IMR-90 (cell line): ENCODE results near the gene ZBED4. TPM values are rescaled to one million over a fixed set of nuclear protein-coding genes. Genes with fewer than 3 reads are reported as not detected.
A peak's percentile ranks its signal among the peaks of the same experiment; 100 is the strongest.

ENCODE experiments used
- ATAC-seq: fragments of 200-7000 bp; cut with Tn5 transposase; 2 replicates; pipeline ENCODE4 v1.9.1; 2020; ENCODE audit warnings: low read depth, mild to moderate bottlenecking, moderate library complexity
- BruUV-seq: library from RNA; stranded (reverse); fragments of 400-500 nt; replicated peaks from 2 replicates; lab custom pipeline; 2021; lab: Mats Ljungman, UMichigan
- CTCF ChIA-PET: fragments of 300-600 bp; formaldehyde crosslinking; extraction: SDS; loops from one replicate; lab custom pipeline; 2021; ENCODE audit warnings: antibody characterized with exemption; lab: Yijun Ruan, JAX
- POLR2A ChIA-PET: fragments of 300-600 bp; sonication (Branson Sonifier 250); formaldehyde crosslinking; loops from one replicate; lab custom pipeline; 2022; ENCODE audit warnings: antibody characterized with exemption; ENCODE audit not compliant: unreplicated experiment; lab: Charles Lee
- DNase-seq: peaks from one replicate; pipeline ENCODE4 v3.0.0; 2013
- H2AFZ ChIP-seq: replicated peaks from 2 replicates; pipeline ENCODE3; 2013; ENCODE audit warnings: low read length, mild to moderate bottlenecking; ENCODE audit not compliant: poor library complexity
- H2AK5ac ChIP-seq: 2 replicates; pipeline ENCODE4 v1.6.1; 2013; ENCODE audit warnings: low read depth, low read length, inconsistent platforms
- H2AK9ac ChIP-seq: replicated peaks from 2 replicates; pipeline ENCODE3; 2013; ENCODE audit warnings: mild to moderate bottlenecking, low read depth, low read length, moderate library complexity; ENCODE audit not compliant: poor library complexity
- H2BK120ac ChIP-seq: 2 replicates; pipeline ENCODE4 v1.6.1; 2013; ENCODE audit warnings: low read depth, low read length, inconsistent platforms
- H2BK15ac ChIP-seq: 3 replicates; pipeline ENCODE4 v1.6.1; 2013; ENCODE audit warnings: low read depth, low read length, inconsistent platforms
- H2BK20ac ChIP-seq: 2 replicates; pipeline ENCODE4 v1.6.1; 2013; ENCODE audit warnings: low read depth, mild to moderate bottlenecking, inconsistent platforms, low read length, moderate library complexity
- H2BK5ac ChIP-seq: 2 replicates; pipeline ENCODE4 v1.6.1; 2013; ENCODE audit warnings: mild to moderate bottlenecking, low read depth, low read length, inconsistent platforms; ENCODE audit not compliant: poor library complexity, severe bottlenecking
- H3K14ac ChIP-seq: replicated peaks from 2 replicates; pipeline ENCODE4 v1.6.1; 2013; ENCODE audit warnings: low read depth, low read length, inconsistent platforms
- H3K18ac ChIP-seq: 2 replicates; pipeline ENCODE4 v1.6.1; 2013; ENCODE audit warnings: low read depth, low read length, control low read depth
- H3K23ac ChIP-seq: 2 replicates; pipeline ENCODE4 v1.6.1; 2013; ENCODE audit warnings: low read depth, low read length, inconsistent platforms
- H3K27ac ChIP-seq: 2 replicates; pipeline ENCODE4 v1.5.1; 2013; ENCODE audit warnings: mild to moderate bottlenecking, control low read depth, low read length; ENCODE audit not compliant: insufficient read depth
- H3K27me3 ChIP-seq: 2 replicates; pipeline ENCODE4 v1.6.1; 2013; ENCODE audit warnings: low read length; ENCODE audit not compliant: control insufficient read depth, insufficient read depth
- H3K36me3 ChIP-seq: 2 replicates; pipeline ENCODE4 v1.6.1; 2013; ENCODE audit warnings: low read length, mixed read lengths; ENCODE audit not compliant: control insufficient read depth, insufficient read depth
- H3K4ac ChIP-seq: 2 replicates; pipeline ENCODE4 v1.6.1; 2013; ENCODE audit warnings: low read depth, low read length, inconsistent platforms
- H3K4me1 ChIP-seq: 2 replicates; pipeline ENCODE4 v1.6.1; 2013; ENCODE audit warnings: low read length, mixed read lengths; ENCODE audit not compliant: control insufficient read depth, insufficient read depth
- H3K4me2 ChIP-seq: 2 replicates; pipeline ENCODE4 v1.6.1; 2013; ENCODE audit warnings: low read depth, mild to moderate bottlenecking, control low read depth, low read length, moderate library complexity
- H3K4me3 ChIP-seq: 2 replicates; pipeline ENCODE4 v1.5.1; 2013; ENCODE audit warnings: low read depth, mild to moderate bottlenecking, control low read depth, low read length, moderate library complexity; ENCODE audit not compliant: insufficient read depth
- H3K56ac ChIP-seq: 2 replicates; pipeline ENCODE4 v1.6.1; 2013; ENCODE audit warnings: low read length, inconsistent platforms; ENCODE audit not compliant: insufficient read depth; ENCODE audit errors: extremely low read depth
- H3K79me1 ChIP-seq, 2 experiments: 2 replicates each; pipeline ENCODE4 v1.6.1; 2013; ENCODE audit warnings: low read length in 2 of 2, inconsistent platforms in 1 of 2, low read depth in 1 of 2
- H3K9ac ChIP-seq: 2 replicates; pipeline ENCODE4 v1.6.1; 2013; ENCODE audit warnings: low read depth, low read length, control low read depth
- H3K9me1 ChIP-seq: 2 replicates; pipeline ENCODE4 v1.6.1; 2013; ENCODE audit warnings: low read length, inconsistent platforms; ENCODE audit not compliant: insufficient read depth
- H3K9me3 ChIP-seq: 2 replicates; pipeline ENCODE4 v1.6.1; 2013; ENCODE audit warnings: low read length; ENCODE audit not compliant: control insufficient read depth, insufficient read depth
- H4K20me1 ChIP-seq: 2 replicates; pipeline ENCODE4 v1.6.1; 2013; ENCODE audit warnings: low read length, inconsistent platforms; ENCODE audit not compliant: insufficient read depth
- H4K5ac ChIP-seq: 2 replicates; pipeline ENCODE4 v1.6.1; 2013; ENCODE audit warnings: mild to moderate bottlenecking, low read depth, low read length, control low read depth
- H4K8ac ChIP-seq, 2 experiments: 2 replicates each; pipeline ENCODE4 v1.6.1; 2013; ENCODE audit warnings: low read depth in 2 of 2, low read length in 2 of 2, control low read depth in 1 of 2, inconsistent platforms in 1 of 2
- H4K91ac ChIP-seq: 2 replicates; pipeline ENCODE4 v1.6.1; 2013; ENCODE audit warnings: low read depth, low read length, inconsistent platforms; ENCODE audit not compliant: insufficient read depth
- BHLHE40 ChIP-seq: fragments of 150-350 bp; IDR thresholded peaks from 2 replicates; pipeline ENCODE4 v1.6.1; 2016; ENCODE audit warnings: mild to moderate bottlenecking, low read depth, low read length
- CEBPB ChIP-seq: IDR thresholded peaks from 2 replicates; pipeline ENCODE4 v1.6.1; 2012; ENCODE audit warnings: low read depth, low read length, improper control_type of control experiment
- CHD1 ChIP-seq: IDR thresholded peaks from 2 replicates; pipeline ENCODE4 v1.6.1; 2012; ENCODE audit warnings: low read depth, low read length, improper control_type of control experiment
- MAFK ChIP-seq: IDR thresholded peaks from 2 replicates; pipeline ENCODE4 v1.6.1; 2012; ENCODE audit warnings: low read depth, low read length, improper control_type of control experiment
- MAZ ChIP-seq: IDR thresholded peaks from 2 replicates; pipeline ENCODE4 v1.6.1; 2012; ENCODE audit warnings: low read depth, mild to moderate bottlenecking, low read length, improper control_type of control experiment, moderate library complexity, borderline replicate concordance
- MXI1 ChIP-seq: IDR thresholded peaks from 2 replicates; pipeline ENCODE4 v1.6.1; 2012; ENCODE audit warnings: low read depth, mild to moderate bottlenecking, low read length, moderate library complexity, borderline replicate concordance
- POLR2A ChIP-seq: IDR thresholded peaks from 2 replicates; pipeline ENCODE4 v1.6.1; 2012; ENCODE audit warnings: mild to moderate bottlenecking, low read depth, low read length
- RAD21 ChIP-seq: IDR thresholded peaks from 2 replicates; pipeline ENCODE4 v1.6.1; 2012; ENCODE audit warnings: low read length, improper control_type of control experiment
- RFX5 ChIP-seq: IDR thresholded peaks from 2 replicates; pipeline ENCODE4 v1.8.0; 2012; ENCODE audit warnings: low read depth, mild to moderate bottlenecking, low read length, moderate library complexity
- SMC3 ChIP-seq: fragments of 150-350 bp; IDR thresholded peaks from 2 replicates; pipeline ENCODE4 v1.6.1; 2016; ENCODE audit warnings: low read depth, mild to moderate bottlenecking, antibody characterized with exemption, low read length, moderate library complexity
- WGBS, 2 experiments: methylation state at CpG; one replicate each; pipeline versions ENCODE4 v1.1.5 to v1.1.7; 2013; ENCODE audit warnings: missing lambda C conversion rate in 2 of 2; ENCODE audit not compliant: insufficient read length in 1 of 2; ENCODE audit errors: extremely low coverage in 2 of 2; 5-methylcytosine and 5-hydroxymethylcytosine counted together
- dilution Hi-C: fragments of 300-500 bp; cut with HindIII; formaldehyde crosslinking; loops from one replicate; pipeline ENCODE4 v1.14.3; 2018; ENCODE audit warnings: low sequenced_read_pairs; ENCODE audit not compliant: unreplicated experiment
- in situ Hi-C: fragments of 300-500 bp; cut with MboI; formaldehyde crosslinking; loops from 3 replicates; pipeline ENCODE4 v1.14.3; 2019; ENCODE audit warnings: low sequenced_read_pairs, inconsistent platforms, mixed read lengths
- intact Hi-C: fragments of 100-400 bp; cut with micrococcal nuclease; formaldehyde crosslinking; loops from 2 replicates; pipeline ENCODE4 v1.10.0; 2022
- polyA plus RNA-seq, 3 experiments: library from polyadenylated mRNA; depleted of rRNA; stranded (reverse); fragments of >200 nt; gene quantifications; 2 replicates each; pipeline ENCODE4 v1.2.3, GENCODE V29; 2012; ENCODE audit warnings: low replicate concordance in 1 of 3
- total RNA-seq: library from RNA; depleted of rRNA; stranded (reverse); fragments of >200 nt; gene quantifications from 2 replicates; pipeline ENCODE4 v1.2.3, GENCODE V29; 2012
- TF ChIP-seq, protein P1 (sequence below): fragments of 150-350 bp; IDR thresholded peaks from 2 replicates; pipeline ENCODE4 v1.6.1; 2017; ENCODE audit warnings: mild to moderate bottlenecking, antibody characterized with exemption, low read length, low read depth
- TF ChIP-seq, protein P2 (sequence below): conservative IDR thresholded peaks from 2 replicates; pipeline ENCODE4 v1.5.1; 2012; ENCODE audit warnings: mild to moderate bottlenecking, low read depth, low read length, improper control_type of control experiment

ZBED4 gene
- total and polyA plus RNA-seq, 2 of the 4 experiments (the other 2 are of a cell fraction): 9.3 to 10.5 TPM

DNA sequence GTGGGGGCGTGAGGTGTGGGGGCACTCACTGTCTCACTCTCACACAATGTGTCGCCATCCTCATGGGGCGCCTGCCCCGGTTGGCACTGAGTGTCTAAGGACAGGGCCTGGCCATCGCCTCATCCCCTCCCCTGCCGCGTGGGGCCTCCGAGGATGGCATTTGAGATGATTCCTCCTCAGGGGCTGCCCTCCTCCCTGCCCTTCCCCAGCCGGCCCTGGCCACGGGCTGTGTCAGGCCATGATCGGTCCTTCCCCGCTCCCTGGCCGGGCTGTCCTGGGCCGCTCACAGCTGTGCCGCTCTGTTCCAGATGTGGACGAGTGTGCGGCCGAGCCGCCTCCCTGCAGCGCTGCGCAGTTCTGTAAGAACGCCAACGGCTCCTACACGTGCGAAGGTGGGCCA is 69.3 kb downstream of the ZBED4 start (continued):
- TF ChIP-seq, protein P1, sequence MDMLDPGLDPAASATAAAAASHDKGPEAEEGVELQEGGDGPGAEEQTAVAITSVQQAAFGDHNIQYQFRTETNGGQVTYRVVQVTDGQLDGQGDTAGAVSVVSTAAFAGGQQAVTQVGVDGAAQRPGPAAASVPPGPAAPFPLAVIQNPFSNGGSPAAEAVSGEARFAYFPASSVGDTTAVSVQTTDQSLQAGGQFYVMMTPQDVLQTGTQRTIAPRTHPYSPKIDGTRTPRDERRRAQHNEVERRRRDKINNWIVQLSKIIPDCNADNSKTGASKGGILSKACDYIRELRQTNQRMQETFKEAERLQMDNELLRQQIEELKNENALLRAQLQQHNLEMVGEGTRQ: no peak
- TF ChIP-seq RFX5 (no peak), CHD1 (no peak)

DNA sequence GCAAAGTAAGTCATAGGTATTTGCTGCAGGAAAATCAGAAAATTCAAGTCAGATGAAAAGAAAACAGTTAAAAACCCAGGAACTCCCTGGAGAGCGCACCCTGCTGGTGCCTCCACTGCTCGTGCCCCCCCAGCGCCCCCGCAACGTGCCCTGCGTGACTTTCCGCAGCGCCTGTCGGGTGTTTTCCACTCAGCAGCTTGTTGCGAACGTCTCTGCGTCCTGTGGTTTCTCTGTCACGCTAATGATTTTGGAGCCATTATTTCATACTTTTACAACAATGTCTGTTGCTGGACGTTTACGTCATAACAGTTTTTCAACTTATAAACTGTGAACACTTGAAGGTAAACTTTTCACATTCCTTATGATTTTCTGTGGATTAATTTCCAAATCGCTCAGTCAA is 69.8 kb downstream of the ZBED4 start:
- H3K4ac ChIP-seq: peak overlapping the region; percentile 54; the same call in 1 of the 2 replicates
- H2AFZ ChIP-seq: peak overlapping the region; percentile 61
- H3K4me1 ChIP-seq: peaks cover 16% of the 10 kb centered on the region
- H2AK9ac ChIP-seq: no peak overlapping the region
- H3K14ac ChIP-seq: no peak overlapping the region
- H3K9me3 ChIP-seq: no peaks in the 10 kb centered on the region
- H4K8ac ChIP-seq: peak overlapping the region; percentile 30 to 81; a peak in 3 of 4 replicates
- peak overlapping the region; percentile 59 for H3K4me2 ChIP-seq
- no peaks in the 10 kb centered on the region for H3K27me3 ChIP-seq
- H3K9me1 ChIP-seq: peaks cover 4% of the 10 kb centered on the region; the same call in 1 of the 2 replicates
- dilution Hi-C loops (no loop called here), intact Hi-C loops (no loop called here), in situ Hi-C loops (loop anchor here (25.0 kb wide), 1 partner anchor 111 kb away; no protein-coding TSS in a partner anchor)
- H3K79me1 ChIP-seq: peaks cover 17 to 24% of the 10 kb centered on the region in 2 experiments
- H2AK5ac ChIP-seq: no peak overlapping the region; the same call in 1 of the 2 replicates
- H2BK15ac ChIP-seq: no peak overlapping the region
- ChIA-PET CTCF (no interaction called here), POLR2A (no interaction called here)
- H4K20me1 ChIP-seq: no peaks in the 10 kb centered on the region; the same call in 1 of the 2 replicates
- H4K91ac ChIP-seq: peak overlapping the region; percentile 55; the same call in 1 of the 2 replicates
- TF ChIP-seq POLR2A: no peak
- TF ChIP-seq, protein P2, sequence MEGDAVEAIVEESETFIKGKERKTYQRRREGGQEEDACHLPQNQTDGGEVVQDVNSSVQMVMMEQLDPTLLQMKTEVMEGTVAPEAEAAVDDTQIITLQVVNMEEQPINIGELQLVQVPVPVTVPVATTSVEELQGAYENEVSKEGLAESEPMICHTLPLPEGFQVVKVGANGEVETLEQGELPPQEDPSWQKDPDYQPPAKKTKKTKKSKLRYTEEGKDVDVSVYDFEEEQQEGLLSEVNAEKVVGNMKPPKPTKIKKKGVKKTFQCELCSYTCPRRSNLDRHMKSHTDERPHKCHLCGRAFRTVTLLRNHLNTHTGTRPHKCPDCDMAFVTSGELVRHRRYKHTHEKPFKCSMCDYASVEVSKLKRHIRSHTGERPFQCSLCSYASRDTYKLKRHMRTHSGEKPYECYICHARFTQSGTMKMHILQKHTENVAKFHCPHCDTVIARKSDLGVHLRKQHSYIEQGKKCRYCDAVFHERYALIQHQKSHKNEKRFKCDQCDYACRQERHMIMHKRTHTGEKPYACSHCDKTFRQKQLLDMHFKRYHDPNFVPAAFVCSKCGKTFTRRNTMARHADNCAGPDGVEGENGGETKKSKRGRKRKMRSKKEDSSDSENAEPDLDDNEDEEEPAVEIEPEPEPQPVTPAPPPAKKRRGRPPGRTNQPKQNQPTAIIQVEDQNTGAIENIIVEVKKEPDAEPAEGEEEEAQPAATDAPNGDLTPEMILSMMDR: peak; percentile 76
- no peak for TF ChIP-seq MAFK
- peak; percentile 30; the same call in 1 of the 2 replicates for TF ChIP-seq MXI1
- peak; percentile 53 for TF ChIP-seq SMC3
- peak; percentile 92 for TF ChIP-seq MAZ
- peak; percentile 89 for TF ChIP-seq BHLHE40
- TF ChIP-seq CEBPB: peak; percentile 34; the same call in 1 of the 2 replicates
- TF ChIP-seq RAD21: peak; percentile 49
- H3K23ac ChIP-seq: no peak overlapping the region
- 22% methylated on average over 6 of the region's 16 CpGs; no CpG with 5 or more reads in 1 of the 2 experiments for WGBS, 2 experiments
- H3K56ac ChIP-seq: no peak overlapping the region
- H2BK5ac ChIP-seq: peak overlapping the region; percentile 67
- no TSS peak for BruUV-seq
- H3K36me3 ChIP-seq: peaks cover 27% of the 10 kb centered on the region
- peak overlapping the region; percentile 61 for H3K18ac ChIP-seq
- peak overlapping the region; percentile 84 for H3K27ac ChIP-seq
- no peak overlapping the region for H2BK20ac ChIP-seq
- peak overlapping the region; percentile 89 for H4K5ac ChIP-seq
- 0 out of 2 replicates have a peak overlapping the region, but pooled peaks have one; percentile 19 for H2BK120ac ChIP-seq
- no peak overlapping the region for H3K4me3 ChIP-seq
- peak overlapping the region; percentile 43 for H3K9ac ChIP-seq
- ATAC-seq: peak; percentile 38
- peak; percentile 81 for DNase-seq
